Amniotic stem cell (primary cell): ENCODE results near the gene GADD45B.
"Not testable (repeated sequence)": the region's sequence is repeated elsewhere in the genome, so short reads cannot be mapped to it uniquely, and the experiment has no call there.

ENCODE experiments used
- DNase-seq: peaks from one replicate; lab custom pipeline; 2025; lab: John Stamatoyannopoulos, UW

GADD45B gene

DNA sequence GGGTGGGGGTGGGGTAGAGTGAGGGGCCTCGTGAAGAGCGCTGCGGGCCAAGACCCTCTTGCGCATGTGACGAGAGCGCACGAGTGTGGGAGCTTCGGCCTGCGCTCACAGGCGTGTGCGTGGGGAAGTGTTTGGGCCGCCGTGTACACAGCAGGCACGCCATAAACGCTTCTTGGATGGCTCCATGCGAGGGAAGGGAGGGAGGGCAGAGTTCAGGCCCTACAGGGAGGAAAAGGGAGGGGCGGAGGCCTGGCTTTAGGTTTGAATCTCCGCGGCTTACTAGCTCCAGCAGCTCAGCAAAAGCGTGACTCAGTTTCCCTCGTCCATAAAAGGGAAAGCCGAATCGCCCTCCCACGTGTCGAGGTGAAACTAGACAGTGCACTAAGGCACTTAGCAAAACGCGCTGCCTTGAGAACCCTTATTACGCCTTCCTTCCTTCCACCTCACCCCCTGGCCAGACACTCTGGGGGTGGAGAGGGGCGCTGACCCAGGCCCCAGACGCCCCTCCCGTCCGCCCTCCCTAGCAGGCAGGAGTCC is 12.5 kb downstream of the GADD45B start:
- DNase-seq = no peak

DNA sequence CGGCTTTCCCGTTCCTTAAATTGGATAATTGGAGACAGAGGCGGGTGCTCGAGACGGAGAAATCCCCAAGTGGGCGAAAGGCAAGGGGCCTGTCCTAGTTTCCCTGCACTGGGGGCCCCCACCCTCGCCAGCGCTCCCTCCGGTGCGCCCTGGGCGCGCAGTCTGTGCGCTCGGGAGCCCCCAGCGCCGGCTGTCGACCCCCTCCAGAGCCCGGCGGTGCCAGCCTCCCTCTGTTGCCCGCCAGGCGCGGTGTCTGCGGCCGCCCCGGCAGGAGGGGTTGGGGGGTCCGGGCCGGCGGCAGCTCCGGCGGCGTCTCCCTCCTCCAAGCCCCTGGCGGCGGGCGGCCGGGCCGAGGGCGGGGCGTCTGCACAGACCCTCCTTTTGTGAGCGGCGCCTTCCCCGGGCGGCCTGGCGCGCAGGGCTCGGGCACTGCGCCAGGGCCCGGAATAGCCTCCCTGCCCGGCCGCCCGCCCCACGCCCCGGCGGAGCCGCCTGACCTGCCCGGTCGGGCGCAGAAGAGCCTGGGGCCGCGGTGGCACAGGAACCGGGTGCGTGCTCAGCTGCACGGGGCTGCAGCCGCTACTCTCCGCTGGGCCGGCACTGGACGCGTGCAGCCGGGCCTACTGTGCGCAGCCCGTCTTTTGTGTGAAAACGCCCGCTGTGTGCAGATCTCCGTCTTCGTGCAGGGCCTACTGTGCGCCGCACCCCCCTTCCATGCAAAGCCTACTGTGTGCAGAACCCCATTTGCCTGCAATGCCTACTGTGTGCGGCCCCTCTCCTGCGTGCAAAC is 13.2 kb downstream of the GADD45B start:
- DNase-seq = no peak

DNA sequence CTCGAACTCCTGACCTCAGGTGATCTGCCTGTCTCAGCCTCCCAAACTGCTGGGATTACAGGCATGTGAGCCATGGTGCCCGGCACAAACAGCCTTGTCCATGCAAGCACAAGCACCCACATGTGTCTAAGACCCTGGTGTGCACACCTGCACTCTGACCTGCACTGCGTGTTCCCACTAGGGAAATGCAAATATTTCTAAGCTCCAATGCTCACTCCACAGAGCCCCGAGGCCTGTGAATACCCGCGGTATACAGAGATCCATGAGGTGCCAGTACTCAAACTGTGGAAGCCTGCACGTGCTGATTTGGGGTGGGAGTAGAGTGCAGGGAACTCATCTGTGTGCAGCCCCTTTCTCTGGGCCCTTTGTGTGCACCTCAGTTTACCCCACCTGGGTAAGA is 14.7 kb downstream of the GADD45B start:
- DNase-seq = no peak

DNA sequence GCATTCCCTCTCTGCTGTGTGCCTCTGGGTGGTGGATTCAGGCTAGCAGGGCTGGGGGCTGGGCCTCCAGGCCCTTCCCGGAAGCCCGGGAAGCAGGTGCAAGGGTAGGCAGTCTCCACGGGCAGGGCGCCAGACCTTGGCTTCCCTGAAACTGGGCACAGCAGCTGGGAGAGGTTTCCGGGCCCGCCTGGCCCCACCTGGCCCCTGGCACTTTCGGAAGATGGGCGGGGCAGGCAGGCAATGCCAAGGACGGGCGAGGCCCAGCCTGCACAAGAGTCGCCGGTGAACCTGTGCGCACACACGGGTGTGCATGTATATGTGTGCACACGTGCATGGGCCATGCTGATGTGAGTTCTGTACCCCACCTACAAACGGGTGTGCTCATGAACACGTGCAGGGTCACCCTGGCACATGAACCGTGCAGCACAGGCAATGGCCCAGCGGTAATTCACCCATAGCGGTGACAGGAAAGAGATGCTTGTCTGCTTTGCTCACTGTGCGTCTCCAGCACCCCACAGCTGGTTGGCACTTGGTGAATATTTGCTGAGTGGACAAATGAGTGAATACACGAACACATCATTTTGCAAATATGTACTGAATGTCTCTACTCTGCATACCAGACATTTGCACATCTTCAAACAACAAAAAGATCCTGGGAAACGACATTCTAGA is 15.3 kb downstream of the GADD45B start:
- DNase-seq = no peak

DNA sequence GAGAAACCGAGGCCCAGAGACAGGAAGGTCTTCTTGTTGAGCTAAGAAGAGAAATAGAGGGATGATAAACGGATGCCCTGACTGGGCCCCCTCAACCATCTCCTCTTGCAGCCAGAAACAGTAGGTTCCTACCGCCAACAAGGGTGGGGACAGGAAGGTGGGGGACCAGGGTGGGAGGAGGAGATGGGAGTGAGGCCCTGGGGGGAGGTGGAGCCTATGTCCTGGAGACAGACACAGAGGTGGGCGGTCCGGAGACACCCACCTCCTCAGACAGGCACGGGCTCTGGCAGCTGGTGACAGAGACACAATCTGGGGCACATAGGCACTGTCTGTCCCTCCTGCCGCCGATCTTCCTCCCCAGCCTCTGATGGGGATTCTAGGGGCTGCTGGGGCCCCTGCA is 16.9 kb downstream of the GADD45B start:
- DNase-seq = no peak

DNA sequence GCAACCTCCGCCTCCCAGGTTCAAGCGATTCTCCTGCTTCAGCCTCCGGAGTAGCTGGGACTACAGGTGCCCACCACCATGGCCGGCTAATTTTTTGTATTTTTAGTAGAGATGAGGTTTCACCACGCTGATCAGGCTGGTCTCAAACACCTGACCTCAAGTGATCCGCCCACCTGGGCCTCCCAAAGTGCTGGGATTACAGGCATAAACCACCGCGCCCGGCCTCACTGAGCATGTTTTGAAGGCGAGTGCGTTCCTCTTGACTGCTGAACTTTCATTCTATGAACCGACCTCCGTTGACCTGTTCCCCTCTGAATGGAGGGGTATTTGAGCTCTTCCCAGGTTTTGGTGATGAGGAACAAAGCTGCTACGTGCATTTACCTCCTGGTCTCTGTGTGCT is 17.5 kb downstream of the GADD45B start:
- DNase-seq = not testable (repeated sequence)

DNA sequence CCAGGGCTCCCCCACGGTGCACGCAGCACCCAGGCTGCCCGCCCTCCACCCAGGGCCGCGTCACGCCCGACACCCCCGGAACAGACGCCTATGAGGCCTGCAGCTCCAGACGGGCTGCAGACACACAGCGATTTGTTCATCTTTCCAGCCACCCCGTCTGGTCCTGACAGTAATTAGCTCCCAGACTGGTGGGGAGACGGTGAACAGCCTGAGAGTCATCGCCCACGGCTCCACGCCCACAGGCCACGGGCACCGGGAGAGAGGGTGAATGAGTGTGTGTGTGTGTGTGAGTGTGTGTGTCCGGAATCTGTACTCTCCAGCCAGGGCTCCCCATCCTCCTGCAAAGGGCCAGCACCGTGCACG is 18.1 kb downstream of the GADD45B start:
- DNase-seq = no peak

DNA sequence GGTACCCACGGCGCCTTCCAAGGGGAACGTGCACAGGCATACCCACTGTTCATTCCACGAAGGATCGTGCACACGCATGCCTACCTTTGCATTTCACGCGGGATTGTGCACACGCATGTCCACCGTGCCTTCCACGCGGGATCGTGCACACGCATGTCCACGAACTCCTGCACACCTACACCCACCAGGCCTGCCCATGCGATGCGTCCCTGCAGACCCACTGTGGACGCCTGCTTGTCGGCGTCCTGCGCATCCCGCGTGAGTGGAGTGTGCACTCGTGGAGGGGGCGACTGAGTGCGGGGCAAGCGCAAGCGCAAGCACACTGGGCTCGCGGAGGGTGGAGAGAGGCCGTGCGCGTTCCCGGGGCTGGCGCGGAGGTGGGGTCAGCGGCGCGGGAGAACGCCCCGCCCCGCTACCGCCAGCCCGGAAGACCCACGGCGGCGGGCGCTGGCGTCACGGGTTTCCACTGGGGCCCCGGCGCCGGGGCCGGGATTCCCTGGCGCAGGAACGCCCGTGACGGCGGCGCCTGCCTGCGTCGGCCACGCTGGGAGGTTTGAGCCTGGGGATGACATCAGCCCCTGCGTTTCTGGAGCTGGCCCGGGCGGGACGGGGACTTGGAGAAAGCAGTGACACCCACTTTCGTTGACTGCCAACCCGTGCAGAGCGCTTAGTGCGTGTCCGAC is 18.7 kb downstream of the GADD45B start:
- DNase-seq = peak; percentile 55

DNA sequence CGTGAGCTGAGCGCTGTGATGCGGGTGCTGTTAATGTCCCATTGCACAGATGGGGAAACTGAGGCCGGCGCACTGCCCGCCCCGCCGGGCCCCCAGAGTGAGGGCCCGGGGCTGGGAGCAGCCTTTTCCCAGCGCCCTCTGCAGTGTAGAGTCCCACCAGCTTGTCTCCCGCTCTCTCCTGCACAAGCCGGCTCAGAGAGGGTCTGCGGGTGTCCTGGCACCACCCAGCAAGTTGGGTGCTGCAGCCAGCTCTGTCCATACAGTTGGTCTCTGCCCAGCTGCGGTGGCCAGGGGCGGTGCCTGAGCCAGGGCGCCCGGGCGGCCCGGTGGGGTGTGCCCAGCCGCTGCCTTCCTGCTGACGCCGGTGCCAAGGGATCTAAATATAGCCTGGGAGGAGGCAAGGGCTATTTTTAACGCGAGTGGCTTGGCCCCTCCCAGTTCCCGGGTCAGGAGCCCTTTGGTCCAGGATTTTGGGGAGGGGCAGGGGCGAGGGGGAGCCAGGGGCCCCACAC is 19.3 kb downstream of the GADD45B start:
- DNase-seq = peak; percentile 66

DNA sequence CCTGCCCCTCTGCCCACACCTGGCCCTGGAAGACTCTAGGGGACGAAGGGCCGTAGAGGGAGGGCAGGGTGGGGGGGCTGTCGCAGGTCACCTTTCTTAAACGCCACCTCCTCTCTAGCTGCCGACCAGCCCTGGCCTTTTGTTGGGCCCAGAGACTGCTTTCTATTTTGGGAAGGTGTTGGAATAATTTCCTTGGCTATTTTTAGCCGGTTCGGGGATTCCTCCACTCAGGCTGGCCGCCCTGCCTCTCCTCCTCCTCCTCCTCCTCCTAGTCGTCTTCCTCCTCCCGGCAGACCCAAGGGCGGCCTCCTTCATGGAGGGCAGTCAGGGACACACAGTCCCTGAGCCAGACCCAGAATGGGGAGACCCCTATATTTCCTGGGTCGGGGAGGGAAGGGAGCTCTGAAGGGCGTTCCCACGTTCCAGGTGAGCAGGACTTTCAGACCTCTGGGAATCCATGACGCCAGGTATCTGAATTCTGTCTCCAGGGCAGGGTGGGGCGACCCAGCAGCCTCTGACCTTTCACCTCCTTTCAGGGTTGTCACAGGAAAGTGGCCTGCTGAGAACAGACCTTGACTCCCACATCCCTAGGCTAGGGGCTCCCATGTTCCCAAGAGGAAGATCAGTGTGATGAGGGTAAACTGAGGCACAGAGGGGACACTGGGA is 19.9 kb downstream of the GADD45B start:
- DNase-seq = no peak

DNA sequence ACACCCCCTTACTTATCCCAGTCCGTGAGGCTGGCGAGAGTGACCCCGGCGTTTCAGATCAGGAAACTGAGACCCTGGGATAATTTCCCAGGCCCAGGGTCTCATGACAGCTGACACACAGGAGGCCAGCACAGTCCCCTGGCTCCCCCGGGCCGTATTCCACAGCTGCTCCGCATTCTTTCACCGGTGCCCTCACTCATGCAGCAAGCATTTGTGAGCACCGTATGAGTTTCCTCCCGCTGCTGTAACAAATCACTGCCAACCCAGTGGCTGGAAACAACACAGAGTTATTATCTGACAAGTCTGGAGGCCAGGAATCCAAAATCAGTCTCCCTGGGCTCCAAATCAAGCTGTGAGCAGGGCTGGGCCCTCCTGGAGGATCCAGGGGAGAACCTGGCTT is 21.3 kb downstream of the GADD45B start:
- DNase-seq = no peak

DNA sequence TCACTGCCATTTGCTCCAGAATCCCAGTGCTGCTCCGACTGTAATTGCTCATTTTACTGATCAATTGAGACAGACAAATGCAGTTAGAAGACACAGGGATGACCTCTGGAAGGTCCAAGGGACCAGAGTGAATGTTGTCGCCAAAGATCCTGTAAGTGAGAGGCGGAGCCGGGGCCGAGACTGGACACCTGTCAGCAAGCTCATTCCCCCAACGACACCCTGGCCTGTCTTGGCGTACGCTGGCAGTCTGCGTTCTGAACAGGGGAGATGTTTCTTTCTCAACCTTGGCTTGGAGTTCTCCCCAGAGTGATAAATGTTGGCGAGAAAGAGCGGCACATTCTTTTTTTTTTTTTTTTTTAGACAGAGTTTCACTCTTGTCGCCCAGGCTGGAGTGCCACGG is 24.2 kb downstream of the GADD45B start:
- no peak for DNase-seq

DNA sequence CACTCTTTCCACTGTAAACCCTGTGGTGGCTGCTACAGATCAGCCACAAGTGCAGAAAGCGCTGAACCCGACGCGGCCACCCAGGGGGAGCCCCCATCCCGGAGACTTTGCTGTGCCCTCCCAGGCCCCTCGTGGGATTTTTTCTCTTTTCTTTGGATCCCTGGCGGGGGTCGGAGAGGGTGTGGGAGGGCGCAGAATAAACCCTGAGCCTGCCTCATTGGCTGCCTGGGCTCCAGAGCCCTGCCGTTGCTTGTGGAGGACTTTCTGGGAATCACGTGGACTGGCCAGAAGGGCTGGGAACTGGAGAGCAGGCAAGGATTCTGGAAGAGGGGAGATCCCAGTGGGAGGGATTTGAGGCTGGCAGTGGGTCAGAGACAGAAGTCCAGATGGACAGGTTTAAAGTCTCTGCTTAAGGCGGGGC is 24.9 kb downstream of the GADD45B start:
- DNase-seq = no peak

DNA sequence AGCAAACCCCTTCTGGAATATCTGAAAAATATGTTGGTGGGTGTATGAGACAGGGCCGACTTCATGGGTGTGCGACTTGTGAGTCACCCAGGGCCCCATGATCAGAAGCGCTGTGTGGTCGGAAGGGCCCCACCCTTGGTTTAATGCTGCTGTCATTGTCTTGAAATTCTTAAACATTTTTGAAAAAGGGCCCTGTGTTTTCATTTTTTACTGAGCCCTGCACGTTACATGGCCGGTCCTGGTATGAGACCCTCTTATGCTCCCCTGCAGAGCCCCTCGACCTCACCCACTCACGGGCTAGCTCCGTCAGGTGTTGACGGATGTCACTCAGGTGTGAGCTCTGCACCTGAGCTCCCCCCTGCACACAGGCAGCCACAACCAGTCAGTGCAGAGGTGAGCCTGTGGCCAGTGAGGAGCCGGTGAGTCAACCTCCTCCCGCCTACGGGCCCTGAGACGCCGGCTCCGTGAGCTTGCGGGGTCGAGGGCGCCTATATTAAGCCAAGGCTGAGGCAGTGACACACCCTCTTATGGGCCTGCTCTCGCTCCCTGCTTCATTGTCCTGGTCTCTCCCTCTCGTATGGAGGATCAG is 27.7 kb downstream of the GADD45B start:
- DNase-seq = peak; percentile 52

DNA sequence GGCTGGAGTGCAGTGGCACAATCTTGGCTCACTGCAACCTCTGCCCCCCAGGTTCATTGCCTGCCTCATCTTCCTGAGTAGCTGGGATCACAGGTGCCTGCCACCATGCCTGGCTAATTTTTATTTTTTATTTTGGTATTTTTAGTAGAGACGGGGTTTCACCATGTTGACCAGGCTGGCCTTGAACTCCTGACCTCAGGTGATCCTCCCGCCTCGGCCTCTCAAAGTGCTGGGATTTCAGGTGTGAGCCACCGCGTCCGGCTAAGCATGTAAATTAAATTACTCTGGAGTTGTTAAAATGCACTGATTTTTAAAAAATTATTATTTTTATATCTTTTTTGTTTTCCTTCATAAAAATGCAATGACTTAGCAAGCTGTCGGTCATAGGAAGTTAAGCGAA is 30.7 kb downstream of the GADD45B start:
- DNase-seq = not testable (repeated sequence)

DNA sequence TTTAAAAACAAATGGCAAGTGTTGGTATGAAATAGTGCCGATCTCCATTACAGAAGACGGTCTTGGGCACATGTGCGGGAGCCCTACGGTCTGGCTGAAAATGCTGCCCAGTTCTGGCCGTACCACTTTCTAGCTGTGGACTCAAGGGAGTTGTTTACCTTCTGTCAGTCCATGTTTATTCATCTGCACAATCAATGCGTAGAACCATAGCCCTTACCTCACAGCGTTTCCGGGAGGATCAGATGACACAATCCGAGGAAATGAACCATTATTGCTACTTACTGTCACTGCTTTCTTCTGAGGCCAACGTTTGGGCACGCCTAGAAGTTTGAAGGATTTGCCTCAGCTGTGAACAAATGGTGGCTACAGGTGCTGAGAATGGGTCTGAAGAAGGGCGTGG is 31.2 kb downstream of the GADD45B start:
- no peak for DNase-seq

DNA sequence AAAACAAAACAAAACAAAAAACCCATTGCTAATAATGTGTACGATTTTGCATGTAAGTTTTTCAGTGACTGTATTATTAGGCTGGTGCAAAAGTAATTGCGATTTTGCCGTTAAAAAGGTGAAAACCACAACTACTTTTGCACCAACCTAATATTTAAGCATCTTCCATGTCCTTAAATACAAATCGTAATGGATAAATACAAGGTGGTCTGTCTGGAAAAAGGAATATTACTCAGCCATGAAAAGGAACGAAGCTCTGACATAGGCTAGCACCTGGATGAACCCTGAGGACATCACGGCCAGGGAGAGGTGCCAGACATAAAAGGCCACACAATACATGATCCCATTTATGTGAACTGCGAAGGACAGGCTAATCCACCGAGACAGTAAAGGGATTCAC is 33.2 kb downstream of the GADD45B start:
- DNase-seq = no peak

DNA sequence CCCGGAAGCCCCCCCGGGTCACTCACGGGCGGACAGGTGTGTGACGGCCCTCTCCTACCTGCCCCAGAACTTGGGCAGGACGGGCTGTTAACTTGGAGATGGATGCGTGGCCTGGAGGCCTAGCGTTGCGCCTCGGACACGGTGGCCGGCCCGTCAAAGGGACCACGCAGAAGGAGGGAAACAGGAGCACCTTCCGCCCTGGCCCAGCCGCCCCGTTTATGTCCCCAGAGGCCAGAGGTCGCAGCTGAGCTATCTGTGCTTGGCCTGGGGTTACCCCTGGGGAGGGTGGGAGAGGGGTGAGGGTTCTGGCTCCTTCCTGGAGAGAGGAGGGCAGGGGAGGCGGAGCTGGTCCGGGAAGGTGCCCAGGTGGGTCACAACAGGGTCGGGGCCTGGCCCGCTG is 35.6 kb downstream of the GADD45B start:
- no peak for DNase-seq

DNA sequence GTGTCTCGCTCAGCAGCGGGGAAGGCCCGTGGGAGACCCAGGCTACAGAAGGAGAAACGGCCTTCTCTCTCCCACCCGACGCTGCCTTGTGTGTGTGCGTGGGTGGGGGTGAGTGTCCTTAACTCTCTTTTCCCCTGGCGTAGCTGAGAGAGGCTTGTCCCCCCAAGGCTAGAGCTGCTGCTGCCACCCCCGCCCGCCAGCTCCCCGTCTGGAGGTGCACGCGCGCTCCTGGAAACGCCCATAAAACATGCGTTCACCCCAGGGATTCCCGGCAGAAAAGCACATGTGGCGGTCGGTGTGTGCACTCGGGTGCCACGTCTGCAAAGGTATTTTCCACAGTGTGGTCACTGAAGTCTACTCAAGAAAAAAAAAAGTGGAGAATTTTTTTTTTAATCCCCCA is 36.1 kb downstream of the GADD45B start:
- no peak for DNase-seq

DNA sequence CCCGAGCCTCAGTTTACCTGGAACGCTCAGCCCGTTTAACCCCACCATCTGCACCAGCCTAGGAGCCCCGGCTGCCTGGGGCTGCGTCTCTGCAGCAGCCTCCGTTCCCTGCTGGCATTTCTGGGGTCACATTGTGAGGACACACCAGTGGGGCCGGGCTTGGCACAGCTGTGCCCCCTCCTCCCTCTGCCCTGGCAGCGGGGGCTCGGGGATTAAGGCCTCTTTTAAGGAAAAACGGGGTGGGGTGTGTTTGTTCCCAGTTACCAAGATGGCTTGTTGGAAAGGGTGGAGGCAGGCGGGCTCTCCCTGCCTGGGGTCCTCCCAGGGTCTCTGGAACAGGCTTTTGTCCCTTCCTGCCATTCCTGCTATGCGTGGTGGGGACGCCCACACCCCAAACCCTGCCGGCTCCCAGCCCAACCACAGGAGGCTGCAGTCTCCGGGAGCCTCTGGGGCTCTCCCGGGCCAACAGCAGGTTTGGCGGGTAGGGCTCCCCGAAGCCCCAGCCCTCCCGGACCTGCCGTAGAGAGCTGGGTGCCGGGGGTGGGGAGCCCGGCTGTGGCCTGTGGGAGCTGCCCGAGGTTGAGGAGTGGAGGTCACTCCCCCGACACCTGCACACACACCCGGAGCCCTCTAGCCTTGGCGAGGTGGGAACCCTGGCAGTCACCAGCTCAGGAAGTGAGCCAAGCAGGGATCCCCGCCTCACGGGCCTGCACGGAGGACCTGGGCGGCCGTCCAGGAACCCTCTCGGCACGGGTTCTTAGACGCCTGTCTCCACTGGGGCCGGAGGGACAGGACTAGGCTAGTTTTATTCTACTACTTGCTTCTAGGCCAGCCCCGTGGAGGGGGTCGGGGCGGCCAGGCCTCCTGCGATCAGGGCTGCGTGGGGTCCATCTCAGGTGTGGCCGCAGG is 36.9 kb downstream of the GADD45B start:
- DNase-seq = no peak
